H1 (cell line): ENCODE data around the gene SLC23A2. TPM values are rescaled to one million over a fixed set of nuclear protein-coding genes. Genes with fewer than 3 reads are reported as not detected.

Source experiments
- CTCF ChIA-PET: fragments of 300-600 bp; sonication (Branson Sonifier 250); formaldehyde crosslinking; loops from one replicate; lab custom pipeline; 2021; ENCODE audit not compliant: partially characterized antibody; lab: Charles Lee
- POLR2A ChIA-PET: fragments of 300-600 bp; sonication (Branson Sonifier 250); formaldehyde crosslinking; loops from one replicate; lab custom pipeline; 2021; ENCODE audit warnings: inconsistent platforms; ENCODE audit not compliant: partially characterized antibody; lab: Charles Lee
- DNase-seq, 2 experiments: peaks; one replicate each; pipeline versions ENCODE4 v3.0.0 to v3.0.0-alpha.2; 2010 to 2022; ENCODE audit warnings: low spot score in 2 of 2, low read depth in 1 of 2, mixed read lengths in 1 of 2
- FAIRE-seq: peaks from 2 replicates; lab custom pipeline; 2011; peaks lifted over from hg19 to GRCh38; lab: Jason Lieb, UNC
- H2AFZ ChIP-seq: 2 replicates; pipeline ENCODE4 v1.8.1; 2012; ENCODE audit warnings: low read length, inconsistent platforms
- H2AK5ac ChIP-seq: 2 replicates; pipeline ENCODE4 v1.6.1; 2013; ENCODE audit warnings: low read depth, low read length
- H2BK120ac ChIP-seq: replicated peaks from 2 replicates; pipeline ENCODE3; 2013; ENCODE audit warnings: low read depth, low read length, inconsistent platforms
- H2BK12ac ChIP-seq: 2 replicates; pipeline ENCODE4 v1.6.1; 2013; ENCODE audit warnings: low read depth, low read length
- H2BK15ac ChIP-seq: 2 replicates; pipeline ENCODE4 v1.6.1; 2013; ENCODE audit warnings: low read length
- H2BK20ac ChIP-seq: 2 replicates; pipeline ENCODE4 v1.6.1; 2013; ENCODE audit warnings: low read length
- H2BK5ac ChIP-seq: 2 replicates; pipeline ENCODE4 v1.6.1; 2013; ENCODE audit warnings: low read depth, low read length
- H3K14ac ChIP-seq: 2 replicates; pipeline ENCODE4 v1.6.1; 2013; ENCODE audit warnings: inconsistent platforms; ENCODE audit not compliant: insufficient read length
- H3K18ac ChIP-seq: 2 replicates; pipeline ENCODE4 v1.6.1; 2013; ENCODE audit warnings: low read length; ENCODE audit errors: extremely low read depth
- H3K23ac ChIP-seq: 2 replicates; pipeline ENCODE4 v1.6.1; 2013; ENCODE audit warnings: inconsistent platforms; ENCODE audit not compliant: insufficient read length
- H3K23me2 ChIP-seq: 2 replicates; pipeline ENCODE4 v1.6.1; 2013; ENCODE audit warnings: low read depth, low read length
- H3K27ac ChIP-seq: 2 replicates; pipeline ENCODE4 v1.6.1; 2011; ENCODE audit warnings: low read depth, low read length, inconsistent platforms
- H3K27me3 ChIP-seq, 4 experiments: replicated peaks in 1 of 4; 1 replicate in 1 of 4; 2 replicates in 3 of 4; pipeline versions ENCODE4 v1.6.1 to v1.8.1; 2011 to 2013; ENCODE audit warnings: low read length in 3 of 4, mild to moderate bottlenecking in 3 of 4, inconsistent platforms in 2 of 4, mixed read lengths in 2 of 4, moderate library complexity in 1 of 4; ENCODE audit not compliant: control insufficient read depth in 3 of 4, insufficient read depth in 3 of 4; ENCODE audit errors: extremely low read depth in 1 of 4
- H3K36me3 ChIP-seq, 4 experiments: 2 replicates each; pipeline versions ENCODE4 v1.6.1 to v1.8.1; 2011 to 2013; ENCODE audit warnings: mild to moderate bottlenecking in 4 of 4, low read length in 3 of 4, moderate library complexity in 2 of 4, control low read depth in 1 of 4, inconsistent platforms in 1 of 4; ENCODE audit not compliant: insufficient read depth in 4 of 4, control insufficient read depth in 2 of 4
- H3K4ac ChIP-seq: replicated peaks from 2 replicates; pipeline ENCODE3; 2013; ENCODE audit warnings: low read length, low read depth, mixed read lengths, inconsistent platforms; ENCODE audit not compliant: insufficient read length
- H3K4me1 ChIP-seq, 4 experiments: replicated peaks in 1 of 4; 1 replicate in 1 of 4; 2 replicates in 3 of 4; pipeline versions ENCODE4 v1.6.1 to v1.8.1; 2011 to 2013; ENCODE audit warnings: low read length in 3 of 4, inconsistent platforms in 2 of 4, mixed read lengths in 1 of 4; ENCODE audit not compliant: insufficient read depth in 4 of 4, control insufficient read depth in 3 of 4
- H3K4me2 ChIP-seq, 2 experiments: 2 replicates each; pipeline versions ENCODE4 v1.6.1 to v1.8.1; 2011 to 2013; ENCODE audit warnings: low read depth in 2 of 2, low read length in 2 of 2, control low read depth in 1 of 2, inconsistent platforms in 1 of 2, mild to moderate bottlenecking in 1 of 2; ENCODE audit not compliant: insufficient read depth in 1 of 2
- H3K4me3 ChIP-seq, 4 experiments: fragments of 200-600, 300-600 bp in 1 of 4; sonication (generic), shearing (Covaris generic), sonication (Bioruptor Twin) in 1 of 4; 2 replicates each; pipeline versions ENCODE4 v1.5.1 to v1.8.1; 2011 to 2016; ENCODE audit warnings: low read length in 4 of 4, low read depth in 3 of 4, control low read depth in 2 of 4, inconsistent platforms in 2 of 4, mild to moderate bottlenecking in 2 of 4, mixed read lengths in 1 of 4, moderate library complexity in 1 of 4; ENCODE audit not compliant: insufficient read depth in 2 of 4; ENCODE audit errors: extremely low read depth in 1 of 4
- H3K56ac ChIP-seq: replicated peaks from 2 replicates; pipeline ENCODE3; 2013; ENCODE audit warnings: low read depth, mild to moderate bottlenecking, mixed read lengths, low read length, inconsistent platforms; ENCODE audit not compliant: insufficient read length
- H3K79me1 ChIP-seq: 2 replicates; pipeline ENCODE4 v1.6.1; 2013; ENCODE audit warnings: low read depth, low read length, control low read depth
- H3K79me2 ChIP-seq, 2 experiments: 2 replicates each; pipeline versions ENCODE4 v1.6.1 to v1.8.1; 2012 to 2013; ENCODE audit warnings: low read length in 2 of 2, mild to moderate bottlenecking in 2 of 2, inconsistent platforms in 1 of 2; ENCODE audit not compliant: insufficient read depth in 2 of 2, control insufficient read depth in 1 of 2
- H3K9ac ChIP-seq, 4 experiments: replicated peaks in 1 of 4; 1 replicate in 1 of 4; 2 replicates in 3 of 4; pipeline versions ENCODE4 v1.6.1 to v1.8.1; 2011 to 2013; ENCODE audit warnings: low read depth in 3 of 4, low read length in 3 of 4, control low read depth in 2 of 4, mild to moderate bottlenecking in 2 of 4, moderate library complexity in 2 of 4, inconsistent platforms in 1 of 4; ENCODE audit errors: extremely low read depth in 1 of 4
- H3K9me3 ChIP-seq, 2 experiments: 2 replicates each; pipeline versions ENCODE4 v1.6.1 to v1.8.1; 2012 to 2013; ENCODE audit warnings: mild to moderate bottlenecking in 2 of 2, moderate library complexity in 2 of 2, control low read depth in 1 of 2, inconsistent platforms in 1 of 2, low read depth in 1 of 2, low read length in 1 of 2, mixed read lengths in 1 of 2; ENCODE audit not compliant: insufficient read depth in 2 of 2
- H4K20me1 ChIP-seq, 2 experiments: replicated peaks in 1 of 2; 2 replicates each; pipeline versions ENCODE3 to v1.8.1; 2011 to 2013; ENCODE audit warnings: inconsistent platforms in 2 of 2, low read length in 2 of 2, mild to moderate bottlenecking in 1 of 2; ENCODE audit not compliant: insufficient read depth in 2 of 2, control insufficient read depth in 1 of 2
- H4K5ac ChIP-seq: 2 replicates; pipeline ENCODE4 v1.6.1; 2013; ENCODE audit warnings: low read length, low read depth, mixed read lengths, inconsistent platforms; ENCODE audit not compliant: insufficient read length
- H4K8ac ChIP-seq: 2 replicates; pipeline ENCODE4 v1.8.0; 2013; ENCODE audit warnings: mild to moderate bottlenecking, moderate library complexity, low read length, inconsistent platforms; ENCODE audit not compliant: insufficient read depth; ENCODE audit errors: extremely low read depth
- H4K91ac ChIP-seq: replicated peaks from 2 replicates; pipeline ENCODE3; 2013; ENCODE audit warnings: low read length, mixed read lengths, inconsistent platforms; ENCODE audit not compliant: insufficient read length
- BCL11A ChIP-seq, 2 experiments: IDR thresholded peaks; one replicate each; pipeline ENCODE4 v1.6.1; 2011; ENCODE audit warnings: low read depth in 2 of 2, low read length in 2 of 2, mild to moderate bottlenecking in 2 of 2
- EZH2 ChIP-seq: fragments of 200-600 bp; sonication (generic); IDR thresholded peaks from 2 replicates; pipeline ENCODE4 v1.7.1; 2012; ENCODE audit warnings: low read depth, mild to moderate bottlenecking, moderate library complexity, low read length, inconsistent platforms; ENCODE audit not compliant: severe bottlenecking
- FOSL1 ChIP-seq: IDR thresholded peaks from 2 replicates; pipeline ENCODE4 v1.6.1; 2011; ENCODE audit warnings: mild to moderate bottlenecking, low read depth, low read length, moderate library complexity; ENCODE audit not compliant: insufficient read depth
- MAFK ChIP-seq: IDR thresholded peaks from 2 replicates; pipeline ENCODE4 v1.6.1; 2012; ENCODE audit warnings: low read depth, mild to moderate bottlenecking, improper control_type of control experiment, low read length
- NANOG ChIP-seq: IDR thresholded peaks from 2 replicates; pipeline ENCODE4 v1.6.1; 2011; ENCODE audit warnings: low read length, low read depth, mild to moderate bottlenecking, inconsistent platforms; ENCODE audit not compliant: insufficient read depth, poor library complexity, severe bottlenecking
- PHF8 ChIP-seq: fragments of 200-600 bp; sonication (generic); conservative IDR thresholded peaks from 2 replicates; pipeline ENCODE4 v1.7.1; 2012; ENCODE audit warnings: low read depth, mild to moderate bottlenecking, inconsistent platforms, low read length, moderate library complexity
- RBBP5 ChIP-seq: IDR thresholded peaks from 2 replicates; pipeline ENCODE4 v1.7.1; 2012; ENCODE audit warnings: low read depth, mild to moderate bottlenecking, inconsistent platforms, low read length, moderate library complexity, borderline replicate concordance
- SIN3A ChIP-seq, 2 experiments: IDR thresholded peaks in 1 of 2; conservative IDR thresholded peaks in 1 of 2; 2 replicates each; pipeline ENCODE4 v1.6.1; 2011 to 2012; ENCODE audit warnings: low read length in 2 of 2, improper control_type of control experiment in 1 of 2, low read depth in 1 of 2, mild to moderate bottlenecking in 1 of 2
- SP4 ChIP-seq: IDR thresholded peaks from 2 replicates; pipeline ENCODE4 v1.6.1; 2012; ENCODE audit warnings: low read length, inconsistent platforms
- TEAD4 ChIP-seq: IDR thresholded peaks from 2 replicates; pipeline ENCODE4 v1.6.1; 2012; ENCODE audit warnings: low read depth, low read length, inconsistent platforms, mixed read lengths
- WGBS, 2 experiments: shearing (Covaris generic) in 1 of 2; methylation state at CpG; one replicate each; pipeline versions ENCODE4 v1.1.6 to v1.1.7; 2013 to 2015; ENCODE audit warnings: low lambda C conversion rate in 2 of 2, mixed read lengths in 2 of 2, inconsistent platforms in 1 of 2, low coverage in 1 of 2, missing lambda C conversion rate in 1 of 2; ENCODE audit not compliant: insufficient replicate concordance in 2 of 2, insufficient coverage in 1 of 2, insufficient read length in 1 of 2; ENCODE audit errors: extremely low coverage in 1 of 2, missing lambda C conversion rate in 1 of 2; 5-methylcytosine and 5-hydroxymethylcytosine counted together
- polyA plus RNA-seq, 7 experiments: library from polyadenylated mRNA; depleted of rRNA in 3 of 7; stranded (reverse) in 5 of 7; unstranded in 2 of 7; fragments of >200 nt in 5 of 7; fragments of 200-250 nt in 2 of 7; gene quantifications; 1 replicate in 5 of 7; 2 replicates in 1 of 7; 4 replicates in 1 of 7; pipeline versions ENCODE4 v1.2.1 to v1.2.3, GENCODE V29; 2011 to 2013; ENCODE audit warnings: missing spikeins in 2 of 7, mixed read lengths in 2 of 7
- total RNA-seq: library from RNA; stranded (reverse); fragmentation: NEBNext Ultra II Directional; extraction: Animal tissue kit (Norgen Biotek cat#: 25700); gene quantifications from 2 replicates; pipeline ENCODE4 v1.2.1, GENCODE V29; 2021
- TF ChIP-seq, protein P1 (sequence below): IDR thresholded peaks from 2 replicates; pipeline ENCODE4 v1.6.1; 2011; ENCODE audit warnings: low read depth, mild to moderate bottlenecking, low read length; ENCODE audit not compliant: insufficient read depth
- TF ChIP-seq, protein P2 (sequence below): IDR thresholded peaks from 2 replicates; pipeline ENCODE4 v1.6.1; 2011; ENCODE audit warnings: low read length, improper control_type of control experiment

Gene SLC23A2
- total and polyA plus RNA-seq, 2 of the 8 experiments (the other 6 are each of a cell fraction or from before 2014, with no cell fraction given): 17.0 to 18.6 TPM

DNA sequence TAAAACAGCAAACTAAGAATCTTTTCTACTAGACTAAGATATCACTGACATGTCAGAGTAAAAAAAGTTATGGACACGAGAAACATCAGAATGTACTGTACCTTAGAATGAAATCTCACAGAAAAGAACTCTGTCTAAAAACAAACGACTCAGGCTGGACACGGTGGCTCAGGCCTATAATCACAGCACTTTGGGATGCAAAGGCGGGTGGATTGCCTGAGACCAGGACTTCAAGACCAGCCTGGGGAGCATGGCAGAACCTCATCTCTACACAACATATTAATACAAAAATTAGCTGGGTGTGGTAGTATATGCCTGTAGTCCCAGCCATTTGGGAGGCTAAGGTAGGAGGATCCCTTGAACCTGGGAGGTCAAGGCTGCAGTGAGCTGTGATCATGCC is 157.0 kb downstream of the SLC23A2 start:
- no peak overlapping the region for H2AK5ac ChIP-seq
- H3K4me1 ChIP-seq: no peaks in the 10 kb centered on the region
- ChIA-PET CTCF (interaction anchor here (0.8 to 1.2 kb wide), 2 partner anchors 11 to 81 kb away, joined by 3 to 4 read pairs; no protein-coding TSS in a partner anchor), POLR2A (no interaction called here)
- no peak overlapping the region for H3K18ac ChIP-seq
- 82% methylated on average over 4 of the region's 4 CpGs; no CpG with 5 or more reads in 1 of the 2 experiments for WGBS, 2 experiments
- no peak overlapping the region for H3K4me3 ChIP-seq
- no peak overlapping the region for H2BK120ac ChIP-seq
- no peak overlapping the region for H2BK5ac ChIP-seq
- no peak overlapping the region for H3K4me2 ChIP-seq
- no peak overlapping the region for H3K14ac ChIP-seq
- no peak overlapping the region for H2BK12ac ChIP-seq
- no peak overlapping the region for H2BK20ac ChIP-seq
- H4K5ac ChIP-seq: no peak overlapping the region
- no peak for DNase-seq
- H3K27ac ChIP-seq: no peak overlapping the region
- H2AFZ ChIP-seq: no peak overlapping the region
- H3K9me3 ChIP-seq: no peaks in the 10 kb centered on the region
- no peak for FAIRE-seq
- no peak overlapping the region for H3K9ac ChIP-seq
- no peak overlapping the region for H3K4ac ChIP-seq
- no peaks in the 10 kb centered on the region for H3K36me3 ChIP-seq
- no peaks in the 10 kb centered on the region for H3K79me1 ChIP-seq
- no peak overlapping the region for H2BK15ac ChIP-seq
- no peaks in the 10 kb centered on the region for H4K20me1 ChIP-seq
- H4K8ac ChIP-seq: no peak overlapping the region
- no peaks in the 10 kb centered on the region for H3K79me2 ChIP-seq
- H3K23ac ChIP-seq: no peak overlapping the region
- H3K56ac ChIP-seq: no peak overlapping the region
- no peak overlapping the region for H4K91ac ChIP-seq
- H3K23me2 ChIP-seq: no peaks in the 10 kb centered on the region; the same call in 1 of the 2 replicates
- no peaks in the 10 kb centered on the region for H3K27me3 ChIP-seq
- TF ChIP-seq TEAD4 (no peak), RBBP5 (no peak), PHF8 (no peak), FOSL1 (no peak), BCL11A (IDR thresholded peaks at IDR 0.05; ENCODE audit: low read depth in 2 of 2, low read length in 2 of 2) (no peak), MAFK (no peak), SP4 (no peak), SIN3A (conservative IDR thresholded peaks at IDR 0.05 in 1 of 2, IDR thresholded peaks at IDR 0.05 in 1 of 2; ENCODE audit: low read depth in 1 of 2, low read length in 2 of 2) (no peak), NANOG (no peak), EZH2 (no peak)
- TF ChIP-seq, protein P1, sequence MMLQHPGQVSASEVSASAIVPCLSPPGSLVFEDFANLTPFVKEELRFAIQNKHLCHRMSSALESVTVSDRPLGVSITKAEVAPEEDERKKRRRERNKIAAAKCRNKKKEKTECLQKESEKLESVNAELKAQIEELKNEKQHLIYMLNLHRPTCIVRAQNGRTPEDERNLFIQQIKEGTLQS: no peak
- TF ChIP-seq, protein P2, sequence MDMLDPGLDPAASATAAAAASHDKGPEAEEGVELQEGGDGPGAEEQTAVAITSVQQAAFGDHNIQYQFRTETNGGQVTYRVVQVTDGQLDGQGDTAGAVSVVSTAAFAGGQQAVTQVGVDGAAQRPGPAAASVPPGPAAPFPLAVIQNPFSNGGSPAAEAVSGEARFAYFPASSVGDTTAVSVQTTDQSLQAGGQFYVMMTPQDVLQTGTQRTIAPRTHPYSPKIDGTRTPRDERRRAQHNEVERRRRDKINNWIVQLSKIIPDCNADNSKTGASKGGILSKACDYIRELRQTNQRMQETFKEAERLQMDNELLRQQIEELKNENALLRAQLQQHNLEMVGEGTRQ: no peak
